Activated CD4-positive, alpha-beta memory T cell treated with anti-CD3 and anti-CD28 coated beads, Interleukin-2, amount 10 ng/mL, durations not matched to agents 7 days and 5 days (primary cell): Measurements from ENCODE around the gene RCE1. TPM values are rescaled to one million over a fixed set of nuclear protein-coding genes. Genes with fewer than 3 reads are reported as not detected.
"Not testable (repeated sequence)": the region's sequence is repeated elsewhere in the genome, so short reads cannot be mapped to it uniquely, and the experiment has no call there.

Experiments used
- CTCF ChIA-PET: fragments of 350-600 bp; sonication (Branson Sonifier 250); formaldehyde crosslinking; loops from one replicate; lab custom pipeline; 2021; ENCODE audit warnings: antibody characterized with exemption, inconsistent platforms; lab: Charles Lee
- POLR2A ChIA-PET: fragments of 350-600 bp; sonication (Branson Sonifier 250); formaldehyde crosslinking; loops from one replicate; lab custom pipeline; 2021; ENCODE audit warnings: antibody characterized with exemption; lab: Charles Lee
- DNase-seq: peaks from one replicate; pipeline ENCODE4 v3.0.0-alpha.2; 2020
- H3K27ac Mint-ChIP-seq: one replicate; pipeline ENCODE4 v1.8.0; 2021; ENCODE audit warnings: mild to moderate bottlenecking, mixed read lengths
- H3K27me3 Mint-ChIP-seq: one replicate; pipeline ENCODE4 v1.8.0; 2021; ENCODE audit warnings: mixed read lengths
- H3K36me3 Mint-ChIP-seq: one replicate; pipeline ENCODE4 v1.8.0; 2021; ENCODE audit warnings: low read depth, mixed read lengths
- H3K4me1 Mint-ChIP-seq: one replicate; pipeline ENCODE4 v1.8.0; 2021; ENCODE audit warnings: mixed read lengths
- H3K4me3 Mint-ChIP-seq: one replicate; pipeline ENCODE4 v1.8.0; 2021; ENCODE audit warnings: mild to moderate bottlenecking, mixed read lengths
- H3K9me3 Mint-ChIP-seq: one replicate; pipeline ENCODE4 v1.8.0; 2021; ENCODE audit warnings: mixed read lengths
- total RNA-seq, 2 experiments: library from RNA; stranded (reverse); gene quantifications; one replicate each; pipeline ENCODE4 v1.2.3, GENCODE V29; 2021

RCE1 gene
- total RNA-seq: 10 to 100 TPM; 21.2 to 22.0 TPM

- H3K4me1 Mint-ChIP-seq: peaks cover 58% of the 10 kb centered on the region
Observed at GRCh38 chr11:66842896-66843775, at the start of gene RCE1. Gene RCE1 (plus strand): TSS chr11:66843441. CDS start chr11:66843456, 15 bp downstream.

GRCh38 chr11:66799815-66800214, 43.4 kb upstream of the RCE1 start:
- POLR2A ChIA-PET, H3K4me1 Mint-ChIP-seq, DNase-seq, H3K27ac Mint-ChIP-seq, H3K4me3 Mint-ChIP-seq, H3K36me3 Mint-ChIP-seq, H3K27me3 Mint-ChIP-seq, H3K9me3 Mint-ChIP-seq: not testable (repeated sequence)
- CTCF ChIA-PET: interaction anchor here (0.6 kb wide), 1 partner anchor 766 kb away, joined by 3 read pairs; no protein-coding TSS in a partner anchor

More at GRCh38 chr11:66842896-66843775, at the start of gene RCE1:
- H3K9me3 Mint-ChIP-seq: no peaks in the 10 kb centered on the region
- ChIA-PET POLR2A (interaction anchor here (0.6 to 6.7 kb wide), 35 partner anchors 9 to 510 kb away, joined by 3 to 177 read pairs (median 4); partner anchors contain the start of genes BRMS1, DPP3, MRPL11 and PC), CTCF (interaction anchor here (0.8 to 4.3 kb wide), 8 partner anchors 9 to 457 kb away, joined by 3 to 21 read pairs (median 6); partner anchors contain the start of gene RBM4B)
- peak within 1 kb of the TSS; percentile 93 for H3K27ac Mint-ChIP-seq
- H3K4me3 Mint-ChIP-seq: peak within 1 kb of the TSS; percentile 93
- H3K36me3 Mint-ChIP-seq: peaks cover 35% of the 10 kb centered on the region
- peak; percentile 93 for DNase-seq
- H3K27me3 Mint-ChIP-seq: no peaks in the 10 kb centered on the region

GRCh38 chr11:66800720-66801428, 42.4 kb upstream of the RCE1 start:
- ChIA-PET POLR2A (interaction anchor here (0.9 kb wide), 1 partner anchor 10 kb away, joined by 3 read pairs; no protein-coding TSS in a partner anchor), CTCF (no interaction called here)
- no peak overlapping the region for H3K4me3 Mint-ChIP-seq
- no peak overlapping the region for H3K27ac Mint-ChIP-seq
- DNase-seq: no peak
- no peaks in the 10 kb centered on the region for H3K4me1 Mint-ChIP-seq
- H3K9me3 Mint-ChIP-seq: no peaks in the 10 kb centered on the region
- no peaks in the 10 kb centered on the region for H3K27me3 Mint-ChIP-seq
- H3K36me3 Mint-ChIP-seq: peaks cover 3% of the 10 kb centered on the region

GRCh38 chr11:66809592-66809991, 33.6 kb upstream of the RCE1 start:
- Mint-ChIP-seq H3K9me3 (no peaks in the 10 kb centered on the region), H3K27me3 (no peaks in the 10 kb centered on the region), H3K27ac (no peak overlapping the region), H3K4me1 (peaks cover 1% of the 10 kb centered on the region), H3K4me3 (no peak overlapping the region), H3K36me3 (no peaks in the 10 kb centered on the region)
- ChIA-PET CTCF (interaction anchor here (0.6 kb wide), 1 partner anchor 103 kb away, joined by 3 read pairs; no protein-coding TSS in a partner anchor), POLR2A (no interaction called here)
- no peak for DNase-seq

- ChIA-PET CTCF (no interaction called here), POLR2A (interaction anchor here (0.6 kb wide), 1 partner anchor 10 kb away, joined by 3 read pairs; no protein-coding TSS in a partner anchor)
- peaks cover 5% of the 10 kb centered on the region for H3K4me1 Mint-ChIP-seq
- DNase-seq: no peak
- H3K4me3 Mint-ChIP-seq: no peak overlapping the region
- no peak overlapping the region for H3K27ac Mint-ChIP-seq
- no peaks in the 10 kb centered on the region for H3K9me3 Mint-ChIP-seq
- no peaks in the 10 kb centered on the region for H3K27me3 Mint-ChIP-seq
- H3K36me3 Mint-ChIP-seq: no peaks in the 10 kb centered on the region
Observed at GRCh38 chr11:66810576-66811185, 32.6 kb upstream of the RCE1 start.

- Mint-ChIP-seq H3K4me1 (peaks cover 7% of the 10 kb centered on the region), H3K9me3 (no peaks in the 10 kb centered on the region), H3K4me3 (no peak overlapping the region), H3K27ac (no peak overlapping the region), H3K27me3 (no peaks in the 10 kb centered on the region), H3K36me3 (no peaks in the 10 kb centered on the region)
- DNase-seq: no peak
- CTCF ChIA-PET: interaction anchor here (0.9 kb wide), 1 partner anchor 119 kb away, joined by 3 read pairs; no protein-coding TSS in a partner anchor
- POLR2A ChIA-PET: interaction anchor here (0.5 kb wide), 1 partner anchor 1110 kb away, joined by 3 read pairs; no protein-coding TSS in a partner anchor
Observed at GRCh38 chr11:66814678-66815077, 28.6 kb upstream of the RCE1 start.

GRCh38 chr11:66815646-66816045, 27.6 kb upstream of the RCE1 start:
- no peak for DNase-seq
- H3K9me3 Mint-ChIP-seq: no peaks in the 10 kb centered on the region
- no peak overlapping the region for H3K4me3 Mint-ChIP-seq
- H3K27ac Mint-ChIP-seq: no peak overlapping the region
- H3K27me3 Mint-ChIP-seq: no peaks in the 10 kb centered on the region
- ChIA-PET CTCF (no interaction called here), POLR2A (no interaction called here)
- peaks cover 7% of the 10 kb centered on the region for H3K4me1 Mint-ChIP-seq
- no peaks in the 10 kb centered on the region for H3K36me3 Mint-ChIP-seq

GRCh38 chr11:66818231-66818955, 24.8 kb upstream of the RCE1 start:
- Mint-ChIP-seq H3K36me3 (no peaks in the 10 kb centered on the region), H3K27ac (no peak overlapping the region), H3K9me3 (no peaks in the 10 kb centered on the region), H3K27me3 (no peaks in the 10 kb centered on the region), H3K4me1 (peaks cover 7% of the 10 kb centered on the region), H3K4me3 (no peak overlapping the region)
- POLR2A ChIA-PET: interaction anchor here (0.7 to 1.4 kb wide), 2 partner anchors 24 to 152 kb away, joined by 3 read pairs; no protein-coding TSS in a partner anchor
- DNase-seq: no peak
- CTCF ChIA-PET: interaction anchor here (0.6 kb wide), 1 partner anchor 1049 kb away, joined by 4 read pairs; no protein-coding TSS in a partner anchor

GRCh38 chr11:66820381-66820780, 22.9 kb upstream of the RCE1 start:
- Mint-ChIP-seq H3K27ac (no peak overlapping the region), H3K4me1 (peaks cover 6% of the 10 kb centered on the region), H3K36me3 (peaks cover 3% of the 10 kb centered on the region), H3K27me3 (no peaks in the 10 kb centered on the region), H3K9me3 (no peaks in the 10 kb centered on the region), H3K4me3 (no peak overlapping the region)
- no peak for DNase-seq
- CTCF ChIA-PET: interaction anchor here (1.2 kb wide), 1 partner anchor 14 kb away, joined by 5 read pairs; no protein-coding TSS in a partner anchor
- POLR2A ChIA-PET: interaction anchor here (1.0 kb wide), 1 partner anchor 183 kb away, joined by 3 read pairs; no protein-coding TSS in a partner anchor

- H3K9me3 Mint-ChIP-seq: no peaks in the 10 kb centered on the region
- peaks cover 3% of the 10 kb centered on the region for H3K36me3 Mint-ChIP-seq
- peaks cover 1% of the 10 kb centered on the region for H3K4me1 Mint-ChIP-seq
- H3K27me3 Mint-ChIP-seq: no peaks in the 10 kb centered on the region
- ChIA-PET CTCF (no interaction called here), POLR2A (interaction anchor here (1.0 kb wide), 1 partner anchor 183 kb away, joined by 3 read pairs; no protein-coding TSS in a partner anchor)
- no peak overlapping the region for H3K4me3 Mint-ChIP-seq
- no peak overlapping the region for H3K27ac Mint-ChIP-seq
- DNase-seq: no peak
Observed at GRCh38 chr11:66820901-66821300, 22.3 kb upstream of the RCE1 start.

GRCh38 chr11:66823700-66824099, 19.5 kb upstream of the RCE1 start:
- no peak overlapping the region for H3K4me3 Mint-ChIP-seq
- DNase-seq: no peak
- peaks cover 3% of the 10 kb centered on the region for H3K36me3 Mint-ChIP-seq
- no peak overlapping the region for H3K27ac Mint-ChIP-seq
- no peaks in the 10 kb centered on the region for H3K9me3 Mint-ChIP-seq
- CTCF ChIA-PET: no interaction called here
- H3K4me1 Mint-ChIP-seq: no peaks in the 10 kb centered on the region
- POLR2A ChIA-PET: interaction anchor here (0.8 kb wide), 1 partner anchor 19 kb away, joined by 3 read pairs; no protein-coding TSS in a partner anchor
- H3K27me3 Mint-ChIP-seq: no peaks in the 10 kb centered on the region

GRCh38 chr11:66824573-66824972, 18.7 kb upstream of the RCE1 start:
- H3K36me3 Mint-ChIP-seq, DNase-seq, H3K9me3 Mint-ChIP-seq, POLR2A ChIA-PET, CTCF ChIA-PET, H3K27me3 Mint-ChIP-seq, H3K4me3 Mint-ChIP-seq, H3K4me1 Mint-ChIP-seq, H3K27ac Mint-ChIP-seq: not testable (repeated sequence)
